HT1080 (cell line): ENCODE measurements around the gene IFITM5. TPM values are rescaled to one million over a fixed set of nuclear protein-coding genes. Genes with fewer than 3 reads are reported as not detected.
"Not testable (repeated sequence)": the region's sequence is repeated elsewhere in the genome, so short reads cannot be mapped to it uniquely, and the experiment has no call there.

Experiments
- DNase-seq: peaks from one replicate; pipeline ENCODE4 v3.0.0-alpha.2; 2015; ENCODE audit warnings: low read depth
- polyA plus RNA-seq, 2 experiments: library from polyadenylated mRNA; depleted of rRNA; stranded (reverse); fragments of >200 nt; gene quantifications; 2 replicates each; pipeline ENCODE4 v1.2.3, GENCODE V29; 2015
- total RNA-seq: library from RNA; depleted of rRNA; stranded (reverse); fragments of >200 nt; shearing (Covaris generic); gene quantifications from 2 replicates; pipeline ENCODE4 v1.2.3, GENCODE V29; 2014; rRNA removed

Gene IFITM5
- total RNA-seq, result not detected in 2 replicates
- not detected in 2 replicates for polyA plus RNA-seq (2015; cell fraction: cytosol; rRNA removed)
- not detected in 2 replicates for polyA plus RNA-seq (2015; cell fraction: nucleus; rRNA removed)

GRCh38 chr11:299081-299891 lies at the start of gene IFITM5:
Gene IFITM5 (minus strand): TSS chr11:299526. CDS start chr11:299490, 36 bp downstream.
- no peak for DNase-seq

GRCh38 chr11:346529-346928 lies 47.2 kb upstream of the IFITM5 start:
- no peak for DNase-seq

GRCh38 chr11:344836-345578 lies 45.7 kb upstream of the IFITM5 start:
- DNase-seq, result no peak

GRCh38 chr11:342328-342727 lies 43.0 kb upstream of the IFITM5 start:
- DNase-seq, result no peak

- DNase-seq, result no peak
Measured at GRCh38 chr11:340539-341512, 41.5 kb upstream of the IFITM5 start.

- DNase-seq, result no peak
Measured at GRCh38 chr11:339963-340362, 40.6 kb upstream of the IFITM5 start.

- no peak for DNase-seq
Measured at GRCh38 chr11:337711-338110, 38.4 kb upstream of the IFITM5 start.

- no peak for DNase-seq
Measured at GRCh38 chr11:336659-337198, 37.4 kb upstream of the IFITM5 start.

- DNase-seq, result no peak
Measured at GRCh38 chr11:335779-336658, 36.7 kb upstream of the IFITM5 start.

- DNase-seq, result no peak
Measured at GRCh38 chr11:334264-334994, 35.1 kb upstream of the IFITM5 start.

- not testable (repeated sequence) for DNase-seq
Measured at GRCh38 chr11:333616-334263, 34.4 kb upstream of the IFITM5 start.

GRCh38 chr11:332651-333480 lies 33.5 kb upstream of the IFITM5 start:
- DNase-seq, result no peak

GRCh38 chr11:331358-332060 lies 32.2 kb upstream of the IFITM5 start:
- DNase-seq, result no peak

GRCh38 chr11:330694-331357 lies 31.5 kb upstream of the IFITM5 start:
- peak; percentile 44 for DNase-seq

GRCh38 chr11:330307-330693 lies 31.0 kb upstream of the IFITM5 start:
- no peak for DNase-seq

GRCh38 chr11:329886-330253 lies 30.5 kb upstream of the IFITM5 start:
- DNase-seq, result no peak
